Bronchus fibroblast of lung (primary cell): Measurements from ENCODE around the gene SUZ12. TPM values are rescaled to one million over a fixed set of nuclear protein-coding genes. Genes with fewer than 3 reads are reported as not detected.

Source experiments
- total RNA-seq: library from RNA; depleted of rRNA; stranded (reverse); fragments of >200 nt; gene quantifications from 2 replicates; pipeline ENCODE4 v1.2.3, GENCODE V29; 2015

SUZ12 gene
- total RNA-seq: 7.4 and 9.8 TPM in 2 replicates

GRCh38 chr17:31936615-31937609 lies at the start of gene SUZ12:
TSS of gene SUZ12 (plus strand) at chr17:31937007. CDS start at chr17:31937247, 240 bp downstream.

GRCh38 chr17:32006957-32007462 lies 70.2 kb downstream of the SUZ12 start, which contains the start of gene LRRC37B:
TSS of gene LRRC37B (plus strand) at chr17:32007383. CDS start at chr17:32021393, 14,010 bp downstream.

Other genes with a start within 250 kb of the SUZ12 start
- 74.6 and 83.4 TPM in 2 replicates for gene COPRS, start 77.8 kb upstream of the SUZ12 start, total RNA-seq
- gene UTP6, start 35.3 kb upstream of the SUZ12 start, total RNA-seq: 25.6 and 27.9 TPM in 2 replicates
- gene LRRC37B, start 70.4 kb downstream of the SUZ12 start, total RNA-seq: 6.1 and 6.2 TPM in 2 replicates
- 19.6 and 24.9 TPM in 2 replicates for gene RHOT1, start 205.5 kb downstream of the SUZ12 start, total RNA-seq